Type B pancreatic cell (in vitro differentiated cells): ENCODE measurements around the gene RAP2A. TPM values are rescaled to one million over a fixed set of nuclear protein-coding genes. Genes with fewer than 3 reads are reported as not detected.

Experiments
- DNase-seq: peaks from one replicate; pipeline ENCODE4 v3.0.0; 2021; ENCODE audit warnings: mixed read lengths; ENCODE audit not compliant: unreplicated experiment; ENCODE audit errors: extremely low spot score
- H3K27ac Mint-ChIP-seq: 2 replicates; pipeline ENCODE4 v1.8.0; 2021; ENCODE audit warnings: mild to moderate bottlenecking, mixed read lengths
- H3K27me3 Mint-ChIP-seq: 2 replicates; pipeline ENCODE4 v1.8.0; 2021; ENCODE audit warnings: mixed read lengths
- H3K36me3 Mint-ChIP-seq: 2 replicates; pipeline ENCODE4 v1.8.0; 2021; ENCODE audit warnings: mixed read lengths
- H3K4me1 Mint-ChIP-seq: one replicate; pipeline ENCODE4 v1.8.0; 2021; ENCODE audit warnings: mixed read lengths; ENCODE audit not compliant: unreplicated experiment
- H3K4me3 Mint-ChIP-seq: 2 replicates; pipeline ENCODE4 v1.8.0; 2021; ENCODE audit warnings: mild to moderate bottlenecking, mixed read lengths
- H3K9me3 Mint-ChIP-seq: 2 replicates; pipeline ENCODE4 v1.8.0; 2021; ENCODE audit warnings: mixed read lengths
- CTCF ChIP-seq: fragments of 200-600 bp; sonication (generic); conservative IDR thresholded peaks from 2 replicates; pipeline ENCODE4 v1.5.0; 2021; ENCODE audit warnings: antibody characterized with exemption, mild to moderate bottlenecking
- total RNA-seq: library from RNA; stranded (reverse); gene quantifications from 2 replicates; pipeline ENCODE4 v1.2.1, GENCODE V29; 2021; ENCODE audit warnings: low replicate concordance

The RAP2A gene
- total RNA-seq, 1 donor from 2014 or later, result 37.5 TPM

DNA sequence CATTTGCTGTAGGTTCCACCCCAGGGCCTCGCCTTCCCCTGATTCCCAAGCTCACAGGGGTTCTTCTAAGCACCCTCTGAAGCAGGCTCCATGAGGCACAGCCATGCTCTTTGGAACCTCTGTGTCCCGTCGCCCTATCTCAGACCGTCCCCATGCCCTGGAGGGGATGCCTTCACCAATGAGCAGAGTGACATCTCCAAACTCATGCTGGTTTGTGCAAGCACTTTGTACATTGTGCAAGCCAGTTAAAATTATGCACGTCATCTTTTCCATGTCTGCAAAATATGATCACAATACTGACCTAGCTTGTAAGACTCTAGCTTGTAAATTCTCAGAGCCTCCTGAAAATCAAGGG lies 46.5 kb upstream of the RAP2A start:
- no peak for TF ChIP-seq CTCF
- no peak overlapping the region for H3K4me3 Mint-ChIP-seq
- H3K4me1 Mint-ChIP-seq, result peaks cover 11% of the 10 kb centered on the region
- no peaks in the 10 kb centered on the region for H3K27me3 Mint-ChIP-seq
- H3K9me3 Mint-ChIP-seq, result no peaks in the 10 kb centered on the region
- H3K27ac Mint-ChIP-seq, result no peak overlapping the region
- DNase-seq, result no peak
- H3K36me3 Mint-ChIP-seq, result peaks cover 42% of the 10 kb centered on the region

DNA sequence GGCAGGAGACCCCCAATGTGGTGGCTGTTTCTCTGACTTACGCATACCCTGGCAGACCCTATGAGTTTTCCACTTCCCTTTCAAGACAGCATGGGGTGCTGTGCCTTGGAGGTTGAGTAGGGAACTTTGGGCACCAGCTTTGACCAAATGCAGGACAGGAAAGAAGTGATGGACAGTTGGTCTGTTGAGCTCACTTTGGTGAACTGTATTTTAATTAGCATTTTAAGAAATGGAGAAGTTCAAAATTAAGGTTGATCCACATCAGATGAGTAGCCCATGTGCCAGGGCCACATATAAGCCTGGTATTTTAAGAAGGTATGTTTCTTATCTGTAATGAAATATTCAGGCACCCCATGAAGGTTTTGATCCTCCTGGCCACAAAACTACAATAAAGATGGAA lies 46.1 kb upstream of the RAP2A start:
- Mint-ChIP-seq H3K9me3 (no peaks in the 10 kb centered on the region), H3K27ac (no peak overlapping the region), H3K27me3 (no peaks in the 10 kb centered on the region), H3K4me1 (peaks cover 11% of the 10 kb centered on the region), H3K36me3 (peaks cover 38% of the 10 kb centered on the region), H3K4me3 (no peak overlapping the region)
- no peak for TF ChIP-seq CTCF
- DNase-seq, result no peak

DNA sequence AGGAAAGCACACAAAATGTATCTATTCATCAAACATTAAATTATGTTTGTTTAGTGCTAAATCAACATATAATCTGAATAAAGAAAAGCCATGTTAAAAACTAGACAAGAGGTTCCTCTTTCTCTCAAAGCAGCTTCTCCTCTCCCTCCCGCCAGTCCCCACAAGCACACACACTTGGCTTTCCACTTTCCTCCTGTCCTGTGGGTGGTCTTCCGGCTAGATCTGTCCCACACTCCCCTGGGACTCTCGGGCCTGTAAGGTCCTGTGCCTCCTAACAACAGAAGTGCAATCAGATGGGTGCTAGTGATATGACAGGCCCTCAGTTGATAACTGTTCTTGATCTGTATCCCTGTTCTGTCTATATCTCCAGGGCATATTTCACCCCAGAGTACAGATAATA lies 45.6 kb upstream of the RAP2A start:
- H3K4me3 Mint-ChIP-seq, result no peak overlapping the region
- H3K36me3 Mint-ChIP-seq, result peaks cover 35% of the 10 kb centered on the region
- H3K9me3 Mint-ChIP-seq, result no peaks in the 10 kb centered on the region
- DNase-seq, result no peak
- H3K4me1 Mint-ChIP-seq, result peaks cover 11% of the 10 kb centered on the region
- H3K27me3 Mint-ChIP-seq, result no peaks in the 10 kb centered on the region
- no peak for TF ChIP-seq CTCF
- H3K27ac Mint-ChIP-seq, result no peak overlapping the region

DNA sequence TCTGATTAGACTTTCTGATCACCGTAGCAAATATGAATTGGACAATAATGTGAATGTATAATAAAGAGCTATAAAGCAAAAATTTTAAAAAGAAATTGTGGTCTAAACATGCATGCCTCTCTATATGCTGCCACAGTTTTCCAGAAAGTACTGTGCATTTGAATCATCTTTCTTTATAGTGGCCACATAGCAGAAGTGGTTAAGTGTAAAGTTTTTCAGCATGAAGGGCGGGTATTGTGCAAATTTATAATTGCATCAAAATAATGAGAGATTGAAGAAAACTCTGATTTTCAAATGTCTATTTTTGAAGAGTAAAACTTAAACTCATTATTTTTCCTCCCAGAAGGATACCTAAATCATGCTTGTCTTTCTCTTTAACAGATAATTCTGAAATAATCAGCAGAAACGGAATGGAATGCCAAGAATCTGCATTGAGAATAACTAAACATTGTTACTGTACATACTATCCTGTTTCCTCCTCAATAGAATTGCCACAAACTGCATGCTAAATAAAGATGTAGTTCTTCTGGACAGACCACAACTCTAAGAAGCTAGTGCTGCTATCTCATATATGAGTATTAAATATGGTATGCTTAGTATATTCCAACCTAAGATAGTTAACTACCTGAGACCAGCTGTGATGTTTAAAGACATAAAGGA lies 42.9 kb upstream of the RAP2A start:
- Mint-ChIP-seq H3K36me3 (peaks cover 27% of the 10 kb centered on the region), H3K27me3 (no peaks in the 10 kb centered on the region), H3K27ac (peak overlapping the region; percentile 25), H3K4me3 (no peak overlapping the region), H3K4me1 (peaks cover 11% of the 10 kb centered on the region), H3K9me3 (no peaks in the 10 kb centered on the region)
- no peak for TF ChIP-seq CTCF
- DNase-seq, result no peak

DNA sequence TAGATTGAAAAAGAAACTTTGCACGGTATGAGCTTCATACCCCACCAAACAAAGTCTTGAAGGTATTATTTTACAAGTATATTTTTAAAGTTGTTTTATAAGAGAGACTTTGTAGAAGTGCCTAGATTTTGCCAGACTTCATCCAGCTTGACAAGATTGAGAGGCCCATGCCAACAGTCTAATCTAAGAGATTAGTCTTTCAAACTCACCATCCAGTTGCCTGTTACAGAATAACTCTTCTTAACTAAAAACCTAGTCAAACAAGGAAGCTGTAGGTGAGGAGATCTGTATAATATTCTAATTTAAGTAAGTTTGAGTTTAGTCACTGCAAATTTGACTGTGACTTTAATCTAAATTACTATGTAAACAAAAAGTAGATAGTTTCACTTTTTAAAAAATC lies 41.9 kb upstream of the RAP2A start:
- H3K27ac Mint-ChIP-seq, result no peak overlapping the region
- TF ChIP-seq CTCF, result no peak
- peaks cover 11% of the 10 kb centered on the region for H3K4me1 Mint-ChIP-seq
- peaks cover 21% of the 10 kb centered on the region for H3K36me3 Mint-ChIP-seq
- no peaks in the 10 kb centered on the region for H3K27me3 Mint-ChIP-seq
- H3K9me3 Mint-ChIP-seq, result no peaks in the 10 kb centered on the region
- no peak for DNase-seq
- no peak overlapping the region for H3K4me3 Mint-ChIP-seq

DNA sequence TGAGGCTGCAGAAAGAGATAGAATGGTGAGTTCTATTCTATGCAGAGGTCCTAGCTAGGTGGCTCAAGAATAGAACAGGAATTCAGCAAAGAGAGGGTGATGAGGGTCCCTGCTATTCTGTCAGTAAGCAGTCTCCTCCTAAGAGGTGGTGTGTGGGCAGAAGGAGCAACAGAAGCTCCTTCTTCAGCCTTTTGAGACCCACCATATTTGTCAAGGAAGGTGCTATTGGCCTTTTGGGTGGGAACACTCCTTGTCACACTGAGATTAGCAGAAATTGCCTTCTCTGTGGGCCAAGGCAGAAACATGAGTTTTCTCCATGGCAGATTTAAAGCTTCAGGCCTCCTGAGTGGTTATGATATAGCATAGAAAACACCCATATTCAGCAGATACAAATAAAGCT lies 39.4 kb upstream of the RAP2A start:
- Mint-ChIP-seq H3K9me3 (no peaks in the 10 kb centered on the region), H3K4me3 (no peak overlapping the region), H3K27ac (no peak overlapping the region), H3K27me3 (no peaks in the 10 kb centered on the region), H3K36me3 (peaks cover 11% of the 10 kb centered on the region), H3K4me1 (peaks cover 8% of the 10 kb centered on the region)
- no peak for TF ChIP-seq CTCF
- no peak for DNase-seq
